GM12873 (cell line): ENCODE results near the gene PCDHGC5.

Experiments
- CTCF ChIP-seq: IDR thresholded peaks from 2 replicates; pipeline ENCODE4 v1.5.1; 2012; ENCODE audit warnings: low read depth, mild to moderate bottlenecking, moderate library complexity, low read length, control low read depth; ENCODE audit not compliant: insufficient read depth; ENCODE audit errors: missing control alignments

PCDHGC5 gene

DNA sequence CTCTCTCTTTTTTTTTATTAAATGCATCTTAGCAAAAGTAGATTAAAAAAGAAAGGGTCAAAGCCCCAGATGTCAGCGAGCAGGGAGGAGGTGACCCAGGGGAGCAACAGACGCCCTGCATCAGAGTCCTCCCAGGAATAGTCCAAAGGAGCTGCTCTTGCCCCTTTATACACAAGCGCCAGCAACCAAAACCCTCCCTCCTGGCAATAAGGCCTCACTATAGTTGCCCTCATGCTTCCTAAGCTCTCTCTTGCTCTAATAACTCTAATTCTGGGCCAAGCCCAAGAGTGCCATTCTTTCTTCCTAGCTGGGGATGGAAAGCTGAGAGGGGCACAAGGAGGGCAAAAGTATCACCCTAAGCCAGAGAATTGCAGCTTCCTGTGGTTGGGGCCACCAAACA, 26.3 kb downstream of the PCDHGC5 start:
- TF ChIP-seq CTCF, result no peak

- no peak for TF ChIP-seq CTCF
Observed at GRCh38 chr5:141515946-141516671, 27.2 kb downstream of the PCDHGC5 start.

GRCh38 chr5:141516672-141517025, 27.8 kb downstream of the PCDHGC5 start:
- TF ChIP-seq CTCF, result no peak

DNA sequence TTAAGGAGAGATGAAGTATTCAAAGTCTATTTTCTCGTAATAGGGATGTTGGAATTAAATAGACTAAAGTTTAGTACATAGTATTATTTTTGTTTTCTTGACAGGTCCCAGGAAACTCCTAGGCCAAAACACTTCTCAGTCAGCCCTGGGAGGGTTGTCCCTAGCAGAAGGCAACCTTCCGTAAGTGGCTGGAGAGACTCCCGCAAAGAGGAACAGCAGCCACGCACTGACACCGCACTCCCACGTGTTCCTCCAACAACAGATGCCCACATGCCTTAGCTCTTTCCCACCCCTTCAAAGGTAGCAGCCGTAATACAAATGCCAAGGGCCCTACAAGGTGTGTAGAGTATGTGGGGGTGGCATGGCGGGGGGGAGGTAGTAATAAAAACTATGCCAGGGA, 28.4 kb downstream of the PCDHGC5 start:
- TF ChIP-seq CTCF, result no peak

DNA sequence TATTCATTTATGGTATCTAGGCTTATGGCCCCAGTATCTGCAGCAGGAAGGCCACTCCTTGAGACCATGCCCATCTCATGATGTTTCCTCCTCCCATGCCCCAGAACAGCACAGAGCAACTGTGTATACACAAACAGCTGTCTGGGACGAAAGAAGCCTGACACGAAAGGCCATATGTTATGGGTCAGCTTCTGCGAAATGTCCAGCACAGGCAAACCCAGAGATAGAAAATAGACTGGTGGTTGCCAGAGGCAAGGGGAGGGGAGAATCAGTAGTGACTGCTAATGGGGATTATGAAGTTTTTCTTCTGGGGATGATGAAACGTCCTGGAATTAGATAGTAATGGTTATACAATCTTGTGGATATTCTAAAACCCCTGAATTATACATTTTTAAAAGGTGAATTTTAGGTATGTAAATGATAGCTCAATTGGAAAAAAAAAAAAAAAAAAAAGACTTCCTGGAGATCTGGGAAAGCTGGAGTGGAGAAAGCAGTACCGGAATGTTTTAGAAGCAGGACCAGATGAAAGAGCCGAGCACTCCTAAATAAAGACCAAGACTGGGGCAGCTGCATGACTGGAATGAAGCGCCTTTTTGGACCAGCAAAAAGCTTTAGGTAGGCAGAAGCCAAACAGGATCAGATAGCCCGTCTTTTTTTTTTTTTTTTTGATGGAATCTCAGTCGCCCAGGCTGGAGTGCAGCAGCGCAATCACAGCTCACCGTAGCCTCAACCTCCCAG, 29.2 kb downstream of the PCDHGC5 start:
- TF ChIP-seq CTCF, result no peak

- TF ChIP-seq CTCF, result no peak
Observed at GRCh38 chr5:141518618-141519015, 29.7 kb downstream of the PCDHGC5 start.

DNA sequence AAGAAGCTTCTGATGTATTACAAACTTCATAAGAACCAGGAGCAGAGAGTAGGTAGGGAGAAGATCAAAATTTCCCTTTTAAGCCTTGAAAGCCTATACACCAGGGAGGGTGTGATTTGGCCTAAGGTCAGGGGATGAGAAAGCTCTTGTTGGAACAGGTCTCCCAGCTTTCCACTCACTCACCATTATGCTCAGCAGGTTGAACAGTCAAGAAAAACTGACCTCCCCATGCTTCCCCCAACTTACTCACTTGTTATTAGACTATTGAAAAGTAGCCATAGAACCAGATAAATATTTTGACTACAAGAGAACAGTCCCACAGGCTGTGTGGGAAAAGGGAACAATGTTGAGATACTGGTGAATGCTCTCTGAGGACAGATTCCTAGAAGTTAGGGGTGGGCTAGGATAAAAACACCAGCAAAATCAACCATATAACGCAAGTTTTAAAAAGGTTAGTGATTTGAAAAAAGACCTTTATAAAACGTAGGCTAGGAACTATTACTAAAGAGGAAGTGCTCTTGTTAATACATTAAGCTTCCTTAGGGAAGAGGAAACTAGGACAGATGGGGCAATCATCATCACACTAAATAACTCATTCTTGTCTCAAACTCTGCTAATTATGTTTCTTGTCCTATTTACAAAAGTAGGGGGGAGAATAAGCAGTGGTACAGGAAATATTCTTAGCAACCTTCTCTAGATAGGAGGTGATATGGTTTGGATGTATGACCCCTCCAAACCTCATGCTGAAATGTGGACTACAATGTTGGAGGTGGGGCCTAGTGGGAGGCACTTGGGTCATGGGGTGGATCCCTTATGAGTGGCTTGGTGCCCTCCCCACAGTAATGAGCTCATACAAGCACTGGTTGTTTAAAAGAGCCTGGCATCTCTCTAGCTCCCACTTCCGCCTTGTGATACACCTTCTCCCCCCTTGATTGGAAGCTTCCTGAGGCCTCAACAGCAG, 31.0 kb downstream of the PCDHGC5 start:
- TF ChIP-seq CTCF, result no peak
